SK-N-DZ (cell line): ENCODE measurements around the gene PUDP.
"Not testable (repeated sequence)": the region's sequence is repeated elsewhere in the genome, so short reads cannot be mapped to it uniquely, and the experiment has no call there.

Experiments used
- DNase-seq: peaks from one replicate; pipeline ENCODE4 v3.0.0-alpha.2; 2015; ENCODE audit warnings: low spot score
- small RNA-seq, 2 experiments: library from RNA; depleted of rRNA; stranded (forward); fragments of <200 nt; gene quantifications; one replicate each; pipeline ENCODE3, GENCODE V24; 2014

The PUDP gene

DNA sequence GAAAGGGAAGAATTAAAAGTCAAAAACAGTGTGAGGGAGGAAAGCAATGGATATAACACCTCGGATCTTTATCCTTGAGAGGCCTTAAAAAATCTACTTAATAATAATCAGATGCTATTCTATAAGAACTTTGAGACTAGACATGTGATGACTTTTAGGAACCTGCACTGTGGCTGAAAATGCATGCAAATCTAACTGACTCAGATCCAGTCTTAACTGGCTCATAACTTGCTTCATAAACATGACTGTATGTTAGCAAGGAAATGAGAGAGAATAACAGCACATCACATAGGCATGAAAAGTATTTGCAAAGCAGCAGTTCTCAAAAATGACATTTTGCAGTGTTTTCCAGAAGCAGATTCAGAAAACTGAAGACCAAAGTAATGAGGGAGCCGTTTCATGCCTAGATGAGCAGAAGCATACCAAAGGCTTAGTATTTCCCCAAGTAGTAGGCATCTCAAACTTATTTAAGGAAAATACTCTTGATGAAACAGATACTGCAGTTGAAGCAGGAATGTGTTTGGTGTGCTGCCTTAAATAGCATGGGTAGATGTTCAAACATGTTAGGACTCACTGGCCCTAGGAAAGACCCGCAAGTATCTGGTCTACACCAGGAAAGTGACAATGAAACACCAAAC is 104.0 kb downstream of the PUDP start:
- not testable (repeated sequence) for DNase-seq

- no peak for DNase-seq
Measured at GRCh38 chrX:7028246-7028645, 119.7 kb downstream of the PUDP start.

GRCh38 chrX:7027071-7027470 is 120.9 kb downstream of the PUDP start:
- no peak for DNase-seq

DNA sequence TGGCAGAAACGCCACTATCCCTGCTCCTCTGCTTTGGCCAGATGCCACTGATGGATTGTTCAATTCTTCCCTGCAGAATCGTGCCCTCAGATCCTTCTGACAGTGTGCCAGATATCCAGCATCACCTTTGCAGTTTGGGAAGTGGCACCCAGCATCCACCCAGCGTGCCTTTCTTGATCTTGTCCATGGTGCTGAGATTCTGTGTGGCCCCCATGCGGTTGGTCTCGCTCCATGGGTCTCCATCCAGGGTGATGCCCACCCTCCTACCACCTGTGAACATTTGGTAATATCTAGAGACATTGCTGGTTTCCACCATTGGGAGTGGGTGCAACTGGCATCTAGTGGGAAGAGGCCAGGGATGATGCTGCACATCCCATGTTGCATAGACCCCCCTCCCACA is 121.6 kb downstream of the PUDP start:
- DNase-seq: not testable (repeated sequence)

- DNase-seq: no peak
Measured at GRCh38 chrX:7025471-7025870, 122.5 kb downstream of the PUDP start.

GRCh38 chrX:7024850-7025249 is 123.1 kb downstream of the PUDP start:
- no peak for DNase-seq

DNA sequence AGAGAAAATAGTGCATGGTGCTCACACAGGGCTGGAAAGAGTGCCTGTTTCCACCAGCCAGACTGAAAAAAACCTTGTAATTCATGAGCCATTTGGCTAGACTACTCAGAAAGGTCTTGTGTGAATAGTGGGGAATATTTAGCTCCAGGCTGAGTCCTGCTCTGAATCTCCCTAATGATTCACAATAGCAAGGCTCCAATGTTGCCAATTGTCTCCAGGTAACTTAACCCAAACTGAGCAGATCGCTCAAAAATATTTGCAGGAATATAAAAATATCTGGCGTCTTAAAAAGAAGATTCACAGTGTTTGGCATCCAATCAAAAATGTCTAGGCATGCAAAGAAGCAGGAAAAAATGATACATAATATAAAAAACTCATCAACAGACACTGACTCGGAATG is 125.0 kb downstream of the PUDP start:
- not testable (repeated sequence) for DNase-seq

DNA sequence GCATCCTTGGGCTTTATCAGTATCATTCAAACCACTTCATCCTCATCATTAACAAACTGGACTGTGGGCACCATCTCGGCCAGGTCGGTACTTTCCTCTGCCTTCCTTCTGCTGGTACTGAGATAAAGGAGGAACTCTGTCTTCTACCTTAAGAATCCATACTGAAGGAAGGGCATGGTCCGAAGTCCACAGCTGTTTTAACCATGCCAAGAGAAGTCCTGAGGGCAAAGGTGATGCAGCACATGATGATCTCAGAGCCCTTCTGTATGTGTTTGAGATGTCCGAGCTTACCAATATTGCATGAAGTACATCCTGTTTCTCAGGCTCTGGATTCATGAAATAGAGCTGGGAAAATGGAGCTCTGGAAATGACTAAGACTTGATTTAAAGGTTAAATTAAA is 126.0 kb downstream of the PUDP start:
- DNase-seq: no peak

DNA sequence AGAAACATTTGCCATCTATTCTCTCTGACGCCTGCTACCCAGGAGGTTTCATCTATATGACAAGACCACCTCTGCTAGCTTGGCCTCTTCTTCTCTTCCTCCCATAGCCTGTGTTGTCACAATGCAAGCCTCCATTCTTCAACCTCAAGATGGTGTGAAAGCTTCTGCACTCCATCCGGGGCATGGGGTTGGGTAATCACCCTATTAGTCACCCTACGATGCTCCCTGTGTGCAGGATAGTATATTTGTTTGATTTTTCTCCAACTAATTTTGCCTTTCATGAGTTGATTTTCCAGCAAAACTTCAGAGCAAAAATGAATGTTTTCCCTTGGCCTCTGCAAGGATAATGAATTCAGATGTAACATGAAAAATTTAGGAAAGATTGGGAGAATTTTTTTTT is 128.4 kb downstream of the PUDP start:
- no peak for DNase-seq

DNA sequence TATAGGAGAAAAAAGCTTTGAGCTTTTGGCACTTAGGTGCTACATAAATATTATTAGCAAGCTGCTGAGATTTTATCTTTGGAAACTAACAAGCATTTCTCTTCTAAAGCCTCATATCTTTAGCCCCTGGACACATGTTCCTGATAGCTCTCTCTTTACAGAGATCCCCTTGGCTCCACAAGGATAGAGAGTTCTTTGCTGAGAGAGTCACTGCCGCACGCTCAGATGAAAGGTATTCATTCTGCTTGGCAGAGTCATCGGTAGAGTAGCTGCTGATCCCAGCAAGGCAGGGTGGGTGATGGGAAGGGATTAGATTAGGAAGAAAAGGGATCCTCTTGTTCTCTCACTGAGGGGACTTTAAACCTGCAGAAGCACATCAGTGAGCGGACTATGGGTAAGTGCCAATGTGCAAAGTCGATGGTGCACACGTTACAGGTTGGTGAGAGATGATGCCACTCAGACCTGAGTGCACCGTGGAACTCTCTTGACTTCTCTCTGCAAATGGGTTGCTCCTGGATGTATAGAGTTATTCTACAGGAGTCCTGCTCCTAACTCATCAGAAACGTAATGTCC is 135.6 kb downstream of the PUDP start:
- DNase-seq: not testable (repeated sequence)

DNA sequence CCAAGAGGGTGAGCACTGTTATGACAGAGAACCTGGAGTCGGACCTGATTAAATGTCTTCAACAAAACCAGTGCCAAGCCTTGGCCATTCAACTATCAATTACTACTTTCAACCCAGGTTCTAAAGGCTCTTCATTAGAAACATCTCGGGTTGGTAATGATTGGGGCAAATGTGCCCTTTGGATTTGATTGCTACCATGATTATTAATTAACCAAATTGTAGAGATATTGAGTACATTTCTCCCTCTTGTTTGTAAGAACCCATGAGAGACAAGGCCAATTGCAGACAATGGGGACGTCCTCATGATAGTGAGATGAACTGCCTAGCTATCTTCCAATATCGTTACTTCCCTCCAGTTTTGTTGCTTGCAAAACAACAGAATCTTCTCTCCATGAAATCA is 137.1 kb downstream of the PUDP start:
- not testable (repeated sequence) for DNase-seq

DNA sequence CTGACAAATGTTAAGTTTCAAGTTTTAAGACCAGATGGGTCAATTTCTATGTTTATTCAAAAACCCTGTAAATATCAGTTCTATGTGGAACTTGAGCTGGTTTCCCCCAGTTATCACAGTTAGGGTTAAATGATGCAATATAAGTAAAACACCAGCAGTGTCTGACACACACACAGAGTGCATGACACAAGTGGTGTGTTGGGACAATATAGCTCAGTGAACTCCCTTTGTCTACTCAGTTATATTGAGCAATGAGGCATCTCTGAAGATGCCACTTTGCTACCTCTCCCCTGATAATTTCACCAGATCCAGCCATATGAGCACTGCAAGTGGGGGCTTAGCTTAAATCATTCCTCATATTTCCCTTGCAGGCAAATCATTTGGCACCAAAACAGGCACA is 140.6 kb downstream of the PUDP start:
- DNase-seq: not testable (repeated sequence)

Small RNA genes within 50 kb of the gene (small RNA-seq; reads per million reads assigned to genes)
- 0 to 0.04 reads per million in 2 experiments for gene MIR4767
